GM19239 (cell line): ENCODE results near the gene C12orf75.
"Not testable (repeated sequence)": the region's sequence is repeated elsewhere in the genome, so short reads cannot be mapped to it uniquely, and the experiment has no call there.

Source experiments
- DNase-seq: peaks from one replicate; pipeline ENCODE4 v3.0.0; 2011; ENCODE audit warnings: low spot score; ENCODE audit not compliant: insufficient read length
- FAIRE-seq: peaks from 2 replicates; lab custom pipeline; 2011; peaks lifted over from hg19 to GRCh38; lab: Jason Lieb, UNC

Gene C12orf75

DNA sequence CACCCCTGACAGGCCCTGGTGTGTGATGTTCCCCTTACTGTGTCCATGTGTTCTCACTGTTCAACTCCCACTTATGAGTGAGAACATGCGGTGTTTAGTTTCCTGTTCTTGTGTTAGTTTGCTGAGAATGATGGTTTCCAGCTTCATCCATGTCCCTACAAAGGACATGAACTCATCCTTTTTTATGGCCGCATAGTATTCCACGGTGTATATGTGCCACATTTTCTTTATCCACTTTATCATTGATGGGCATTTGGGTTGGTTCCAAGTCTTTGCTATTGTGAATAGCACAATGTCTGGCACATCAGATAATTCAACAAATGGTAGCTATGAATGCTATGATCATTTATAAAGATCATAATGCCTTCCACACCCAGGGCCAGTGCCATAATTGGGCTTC, 73.6 kb downstream of the C12orf75 start:
- DNase-seq, FAIRE-seq: not testable (repeated sequence)

DNA sequence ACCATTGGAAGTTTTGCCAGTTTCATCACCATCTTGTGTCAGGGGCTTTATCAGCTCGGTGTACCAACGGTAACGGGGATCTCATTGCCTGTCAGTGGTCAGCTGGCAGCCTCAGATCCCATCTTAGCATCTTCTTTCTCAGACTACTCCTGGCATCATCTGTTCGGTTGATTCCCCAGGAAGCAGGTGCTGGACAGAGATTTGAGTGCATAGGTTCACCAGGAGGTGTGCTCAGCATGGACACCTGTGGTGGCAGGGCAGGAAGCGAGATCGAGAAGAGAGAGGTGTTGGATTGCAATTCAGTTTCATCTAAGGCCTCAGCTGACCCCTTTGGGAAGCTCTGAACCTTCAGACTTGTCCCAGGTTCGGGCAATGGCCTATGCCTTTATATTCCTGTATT, 76.0 kb downstream of the C12orf75 start:
- FAIRE-seq, result no peak
- DNase-seq, result no peak

DNA sequence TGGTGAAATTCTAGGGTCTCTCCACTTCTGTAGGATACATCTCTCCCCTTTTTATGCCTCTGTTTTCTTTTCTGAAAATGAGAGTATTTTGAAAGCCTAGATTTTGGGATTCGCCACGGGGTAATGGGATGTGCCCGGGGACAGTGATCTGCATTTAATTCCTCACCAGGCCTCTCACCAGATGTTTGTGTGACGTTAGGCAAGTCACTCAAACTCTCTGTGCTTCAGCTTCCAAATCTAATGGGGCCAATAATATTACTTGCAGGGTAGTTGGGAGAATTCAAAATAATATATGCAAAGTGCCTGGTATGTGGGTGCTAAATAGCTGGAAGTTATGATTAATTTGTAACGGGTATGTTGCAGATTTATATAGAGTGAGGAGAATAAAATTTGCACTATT, 78.8 kb downstream of the C12orf75 start:
- DNase-seq (no peak), FAIRE-seq (no peak)

DNA sequence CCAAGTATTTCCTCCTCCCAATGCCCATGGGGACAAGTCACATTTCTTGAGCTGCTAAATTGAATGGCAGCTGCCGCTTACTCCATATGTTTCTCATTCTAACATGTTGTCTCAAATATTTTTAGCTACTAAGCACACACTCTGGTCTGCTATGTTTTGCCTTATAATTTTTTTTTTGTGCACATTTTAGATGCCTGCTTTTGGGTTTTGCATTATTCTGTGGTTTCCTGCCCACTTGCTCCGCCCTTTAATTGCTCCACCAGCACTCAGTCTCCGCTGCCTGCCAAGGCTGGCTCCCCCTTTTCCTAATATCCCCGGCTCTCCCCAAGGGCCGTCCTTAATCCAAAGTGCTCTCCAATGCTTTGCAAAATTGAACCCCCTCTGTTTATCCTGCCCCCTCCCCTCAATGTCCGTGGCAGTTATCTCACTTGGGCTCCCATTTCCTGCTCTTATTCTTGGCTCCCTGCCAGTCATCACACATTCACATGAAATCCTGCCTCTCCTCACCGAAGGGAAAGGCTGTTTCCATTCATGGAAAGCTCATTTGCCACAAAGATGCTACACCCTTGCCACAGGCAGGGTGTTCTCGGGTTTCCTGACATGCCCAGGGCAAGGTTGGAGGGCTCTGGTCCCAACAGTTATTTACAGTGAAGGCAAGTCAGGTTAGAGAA, 79.4 kb downstream of the C12orf75 start:
- peak; percentile 11 for FAIRE-seq
- DNase-seq, result no peak

DNA sequence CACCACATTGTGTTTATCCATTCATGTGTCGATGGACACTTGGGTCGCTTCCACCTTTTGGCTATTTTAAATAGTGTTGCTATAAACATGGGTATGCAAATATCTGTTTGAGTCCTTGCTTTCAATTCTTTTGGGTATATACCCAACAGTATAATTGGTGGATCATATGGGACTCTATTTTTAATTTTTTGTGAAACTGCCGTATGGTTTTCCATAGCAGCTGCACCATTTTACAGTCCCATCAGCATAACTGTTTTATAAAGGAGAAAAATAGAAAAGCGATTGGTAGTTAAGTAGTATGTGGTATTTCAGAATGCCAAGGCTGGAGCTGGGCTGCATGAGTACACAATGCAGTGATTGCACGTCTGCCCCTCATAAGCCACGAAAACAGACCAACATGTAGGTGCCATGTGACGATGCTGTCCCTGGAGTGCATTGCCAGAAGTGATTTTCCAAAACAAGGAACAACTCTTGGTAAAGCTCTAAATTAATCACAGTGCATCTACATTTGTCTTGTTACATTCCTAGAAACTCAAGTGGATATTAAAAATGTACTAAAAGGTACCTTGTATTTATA, 83.5 kb downstream of the C12orf75 start:
- FAIRE-seq (no peak), DNase-seq (no peak)

DNA sequence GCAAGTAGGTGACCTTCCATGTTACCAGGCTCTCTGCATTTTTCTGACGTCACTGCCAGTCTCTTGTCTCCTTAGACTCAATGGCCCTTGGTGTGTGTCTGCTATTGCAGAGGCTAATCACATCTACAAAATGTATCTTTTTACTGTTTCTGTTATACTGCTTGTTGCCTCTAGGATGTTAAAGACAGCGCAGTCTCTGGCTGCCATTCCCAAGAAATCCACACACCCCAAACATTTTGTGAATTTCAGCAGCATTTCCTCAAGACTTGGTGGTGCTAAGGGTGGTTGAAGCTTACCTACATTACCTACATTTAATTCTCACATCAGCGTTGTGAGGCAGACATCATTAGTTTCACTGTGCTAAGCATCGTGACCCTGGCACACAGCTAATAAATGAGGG, 87.2 kb downstream of the C12orf75 start:
- FAIRE-seq (no peak), DNase-seq (no peak)

DNA sequence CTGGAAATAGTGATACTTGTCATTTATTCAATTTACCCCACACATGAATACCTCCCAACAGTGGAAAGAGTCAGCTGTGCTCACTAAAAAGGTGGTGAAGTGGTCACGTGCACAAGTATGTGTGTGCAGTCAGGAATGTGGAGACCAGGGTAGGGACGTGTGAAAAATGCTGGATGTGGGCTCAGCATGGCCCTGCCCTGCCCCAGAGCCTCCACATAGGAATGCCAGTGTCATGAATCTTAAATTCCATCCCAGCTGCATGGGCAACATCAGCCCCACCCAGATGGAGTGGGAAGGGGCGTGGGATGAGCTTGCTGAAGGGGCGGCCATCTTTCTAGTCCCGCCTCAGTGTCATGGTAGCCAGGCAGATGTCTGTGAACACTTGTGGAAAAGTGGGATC, 87.7 kb downstream of the C12orf75 start:
- no peak for FAIRE-seq
- DNase-seq, result no peak

DNA sequence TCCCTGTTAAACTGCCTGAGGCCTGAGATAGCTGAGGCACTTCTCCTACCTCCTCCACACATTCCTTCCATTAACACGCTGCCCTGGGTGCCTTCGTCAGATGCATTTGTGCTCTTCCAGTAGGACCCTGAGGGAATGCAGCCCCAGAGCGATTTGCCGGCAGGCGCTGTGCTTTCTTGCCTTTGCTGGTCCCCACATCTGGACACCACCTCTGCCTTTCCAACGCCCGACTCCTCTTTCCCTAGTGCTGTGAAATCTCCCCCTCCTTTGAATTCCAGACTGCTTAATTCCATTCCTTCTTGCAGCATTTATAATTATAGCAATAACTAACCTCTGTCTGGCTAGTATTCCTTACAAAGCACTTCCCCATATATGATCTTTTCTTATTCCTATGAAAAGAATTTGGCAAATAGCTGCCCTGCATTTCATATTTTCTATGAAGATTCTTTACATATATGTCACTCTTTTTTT, 88.4 kb downstream of the C12orf75 start:
- FAIRE-seq, result no peak

DNA sequence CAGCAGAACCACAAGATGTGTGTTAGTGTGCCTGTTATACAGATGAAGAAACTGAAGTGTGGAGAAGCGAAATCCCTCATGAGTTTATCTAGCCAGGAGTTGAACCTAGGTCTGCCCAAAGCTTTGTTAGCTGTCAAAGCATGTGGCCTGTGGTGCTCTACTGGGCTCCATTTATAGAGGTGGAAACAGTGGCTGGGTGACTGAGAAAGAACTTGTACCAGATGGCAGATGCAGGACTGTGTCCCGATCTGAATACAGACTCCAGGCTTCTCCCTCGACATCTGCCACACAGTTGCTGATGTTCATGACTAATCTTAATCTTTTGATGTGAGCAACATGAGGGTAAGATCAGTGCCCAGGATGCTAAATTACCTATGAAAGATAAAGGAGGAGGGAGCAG, 89.1 kb downstream of the C12orf75 start:
- FAIRE-seq, result no peak
- DNase-seq, result no peak

More for the DNA sequence above, 88.4 kb downstream of the C12orf75 start:
- no peak for DNase-seq

DNA sequence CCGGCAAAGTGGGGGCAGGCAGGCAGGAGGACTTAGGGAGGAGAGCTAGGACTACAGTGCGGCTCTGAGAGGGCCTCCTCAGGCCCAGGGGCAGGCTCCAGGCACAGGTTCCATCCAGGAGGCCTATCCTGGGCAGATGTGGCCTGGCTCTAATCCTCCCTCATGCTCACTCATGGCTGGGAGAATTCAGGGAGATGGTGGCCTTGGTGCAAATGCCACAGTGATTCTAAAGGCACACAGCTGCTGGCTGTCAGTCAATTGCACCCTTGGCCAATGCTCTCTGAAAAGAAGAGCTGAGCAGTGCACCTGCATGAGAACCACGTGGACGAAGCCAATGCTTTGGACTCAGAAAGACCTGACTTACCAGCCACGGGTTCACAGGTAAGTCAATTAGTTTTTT, 89.6 kb downstream of the C12orf75 start:
- no peak for FAIRE-seq
- no peak for DNase-seq

DNA sequence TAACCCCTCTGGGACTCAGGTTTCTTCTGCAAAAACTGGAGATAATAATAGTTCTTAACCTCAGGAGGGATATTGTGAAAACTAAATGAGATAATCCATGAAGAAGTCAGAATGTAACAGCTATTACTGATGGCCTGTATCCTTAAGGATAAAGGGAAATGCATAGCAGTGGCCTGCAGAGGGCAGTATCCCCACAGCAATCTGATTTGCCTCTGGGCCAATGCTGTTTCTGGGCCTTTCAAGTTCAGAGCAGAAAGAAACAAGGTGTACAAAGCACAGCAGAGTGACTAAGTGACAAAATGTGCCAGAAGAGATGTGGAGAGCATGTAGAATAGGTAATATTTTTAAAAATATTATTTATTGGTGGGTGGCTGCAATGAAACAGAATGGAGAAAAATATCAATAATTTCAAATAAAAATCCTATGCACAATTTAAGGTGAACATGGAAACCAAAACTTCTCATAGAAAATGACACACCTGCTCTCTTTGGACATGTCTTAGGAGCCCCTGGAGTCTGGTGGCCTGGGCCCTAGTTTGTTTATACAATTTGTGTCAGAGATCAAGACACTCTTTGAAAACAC, 90.3 kb downstream of the C12orf75 start:
- DNase-seq (peak; percentile 41), FAIRE-seq (peak; percentile 86)
